IPS-20b (cell line): Measurements from ENCODE around the gene TGFBR3L.
A peak's percentile ranks its signal among the peaks of the same experiment; 100 is the strongest.

Experiments
- H3K27ac ChIP-seq: one replicate; pipeline ENCODE4 v1.5.1; 2013; ENCODE audit warnings: low read length
- H3K27me3 ChIP-seq: 2 replicates; pipeline ENCODE4 v1.6.1; 2013; ENCODE audit warnings: mild to moderate bottlenecking, low read length, inconsistent platforms; ENCODE audit not compliant: insufficient read depth
- H3K36me3 ChIP-seq: 2 replicates; pipeline ENCODE4 v1.6.1; 2013; ENCODE audit warnings: low read depth, mild to moderate bottlenecking, inconsistent platforms, low read length, moderate library complexity; ENCODE audit not compliant: insufficient read depth
- H3K4me1 ChIP-seq: 2 replicates; pipeline ENCODE4 v1.6.1; 2013; ENCODE audit warnings: mild to moderate bottlenecking, control low read depth, inconsistent platforms, low read length, moderate library complexity; ENCODE audit not compliant: insufficient read depth
- H3K4me3 ChIP-seq: 2 replicates; pipeline ENCODE4 v1.5.1; 2013; ENCODE audit warnings: mild to moderate bottlenecking, low read length, inconsistent platforms
- H3K9ac ChIP-seq: 2 replicates; pipeline ENCODE4 v1.6.1; 2013; ENCODE audit warnings: low read depth, mild to moderate bottlenecking, inconsistent platforms, low read length, moderate library complexity
- H3K9me3 ChIP-seq: 2 replicates; pipeline ENCODE4 v1.6.1; 2013; ENCODE audit warnings: mild to moderate bottlenecking, low read depth, low read length, inconsistent platforms; ENCODE audit not compliant: insufficient read depth

The TGFBR3L gene

GRCh38 chr19:7908078-7908699 is 6.4 kb upstream of the TGFBR3L start:
- Histone ChIP-seq H3K4me3 (no peak overlapping the region), H3K36me3 (peaks cover 24% of the 10 kb centered on the region), H3K27me3 (no peaks in the 10 kb centered on the region), H3K4me1 (peaks cover 7% of the 10 kb centered on the region), H3K27ac (no peak overlapping the region), H3K9ac (no peak overlapping the region), H3K9me3 (no peaks in the 10 kb centered on the region)

DNA sequence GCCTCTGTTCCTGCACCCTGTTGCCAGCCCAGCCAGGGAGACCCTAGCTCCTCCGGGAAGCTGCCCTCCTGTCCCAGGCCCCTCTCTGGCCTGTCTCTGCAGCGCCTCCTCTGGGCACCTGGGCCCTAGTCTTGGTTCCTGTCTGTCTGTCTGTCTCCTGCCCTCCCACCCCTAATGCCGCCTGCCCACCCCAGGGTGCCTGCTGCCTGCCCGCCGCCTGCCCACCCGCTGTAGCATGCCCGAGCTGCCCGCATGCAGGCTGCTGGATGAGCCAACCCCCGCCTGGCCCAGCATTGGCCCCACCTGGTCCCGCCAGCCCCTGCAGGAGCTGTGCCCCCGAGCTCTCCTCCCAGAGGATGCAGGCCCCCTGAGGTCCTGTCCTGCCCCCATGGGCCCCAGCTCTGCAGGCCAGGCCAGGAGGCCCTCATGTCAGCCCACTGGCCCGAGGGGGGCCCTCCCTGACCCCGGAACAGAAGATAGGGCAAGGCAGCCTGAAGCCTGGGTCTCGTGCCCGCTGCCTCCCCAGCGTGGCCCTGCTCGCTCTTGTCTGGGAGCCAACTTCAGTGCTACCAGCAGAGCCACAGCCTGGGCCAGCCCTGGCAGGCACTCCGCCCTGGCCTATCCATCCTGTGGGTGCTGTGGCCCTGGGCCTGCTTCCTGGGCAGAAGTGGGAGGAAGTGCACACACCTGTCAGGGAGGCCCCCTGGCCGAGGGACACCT is 5.7 kb upstream of the TGFBR3L start:
- no peaks in the 10 kb centered on the region for H3K9me3 ChIP-seq
- H3K27me3 ChIP-seq = no peaks in the 10 kb centered on the region; the same call in 1 of the 2 replicates
- H3K4me1 ChIP-seq = peaks cover 7% of the 10 kb centered on the region
- no peak overlapping the region for H3K9ac ChIP-seq
- no peak overlapping the region for H3K4me3 ChIP-seq
- no peak overlapping the region for H3K27ac ChIP-seq
- peaks cover 24% of the 10 kb centered on the region for H3K36me3 ChIP-seq

DNA sequence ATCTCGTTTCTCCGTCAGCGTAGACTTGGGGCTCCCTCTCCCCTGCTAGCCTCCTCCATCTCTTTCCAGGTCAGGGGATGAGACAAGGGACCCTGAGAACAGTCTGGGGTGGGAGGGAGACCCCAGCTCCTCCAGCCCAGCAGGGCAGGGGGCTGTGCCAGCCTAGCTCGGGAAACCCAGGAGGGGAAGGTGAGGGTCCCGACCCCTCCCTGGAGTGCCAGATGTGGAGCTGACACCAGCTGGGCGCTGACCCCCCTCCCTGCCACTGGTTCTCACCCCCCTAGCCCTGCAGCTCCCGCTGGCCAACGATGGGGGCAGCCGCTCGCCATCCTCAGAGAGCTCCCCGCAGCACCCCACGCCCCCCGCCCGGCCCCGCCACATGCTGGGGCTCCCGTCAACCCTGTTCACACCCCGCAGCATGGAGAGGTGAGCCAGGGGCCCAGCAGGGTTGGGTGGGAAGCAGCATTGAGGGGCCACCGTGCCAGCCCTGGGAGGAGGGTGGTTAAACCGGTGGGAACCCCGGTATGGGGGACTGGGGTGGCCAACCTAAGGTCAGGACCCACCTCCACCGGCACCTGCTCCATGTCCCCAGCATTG is 5.1 kb upstream of the TGFBR3L start:
- H3K4me1 ChIP-seq = peaks cover 6% of the 10 kb centered on the region
- H3K27me3 ChIP-seq = peaks cover 4% of the 10 kb centered on the region
- H3K27ac ChIP-seq = no peak overlapping the region
- H3K36me3 ChIP-seq = peaks cover 24% of the 10 kb centered on the region
- H3K9me3 ChIP-seq = no peaks in the 10 kb centered on the region
- H3K4me3 ChIP-seq = no peak overlapping the region
- H3K9ac ChIP-seq = no peak overlapping the region

GRCh38 chr19:7910321-7911161 is 4.1 kb upstream of the TGFBR3L start:
- Histone ChIP-seq H3K9ac (no peak overlapping the region), H3K27me3 (peaks cover 14% of the 10 kb centered on the region), H3K36me3 (peaks cover 24% of the 10 kb centered on the region), H3K4me3 (no peak overlapping the region), H3K4me1 (no peaks in the 10 kb centered on the region), H3K9me3 (no peaks in the 10 kb centered on the region), H3K27ac (no peak overlapping the region)

GRCh38 chr19:7911508-7912143 is 3.0 kb upstream of the TGFBR3L start:
- peaks cover 20% of the 10 kb centered on the region for H3K36me3 ChIP-seq
- H3K4me3 ChIP-seq = no peak overlapping the region
- H3K9me3 ChIP-seq = no peaks in the 10 kb centered on the region
- H3K9ac ChIP-seq = no peak overlapping the region
- peaks cover 25% of the 10 kb centered on the region for H3K27me3 ChIP-seq
- no peak overlapping the region for H3K27ac ChIP-seq
- no peaks in the 10 kb centered on the region for H3K4me1 ChIP-seq

GRCh38 chr19:7912144-7912696 is 2.4 kb upstream of the TGFBR3L start:
- Histone ChIP-seq H3K27me3 (peaks cover 31% of the 10 kb centered on the region), H3K4me1 (no peaks in the 10 kb centered on the region), H3K4me3 (no peak overlapping the region), H3K27ac (no peak overlapping the region), H3K9me3 (no peaks in the 10 kb centered on the region), H3K9ac (no peak overlapping the region), H3K36me3 (peaks cover 20% of the 10 kb centered on the region)

DNA sequence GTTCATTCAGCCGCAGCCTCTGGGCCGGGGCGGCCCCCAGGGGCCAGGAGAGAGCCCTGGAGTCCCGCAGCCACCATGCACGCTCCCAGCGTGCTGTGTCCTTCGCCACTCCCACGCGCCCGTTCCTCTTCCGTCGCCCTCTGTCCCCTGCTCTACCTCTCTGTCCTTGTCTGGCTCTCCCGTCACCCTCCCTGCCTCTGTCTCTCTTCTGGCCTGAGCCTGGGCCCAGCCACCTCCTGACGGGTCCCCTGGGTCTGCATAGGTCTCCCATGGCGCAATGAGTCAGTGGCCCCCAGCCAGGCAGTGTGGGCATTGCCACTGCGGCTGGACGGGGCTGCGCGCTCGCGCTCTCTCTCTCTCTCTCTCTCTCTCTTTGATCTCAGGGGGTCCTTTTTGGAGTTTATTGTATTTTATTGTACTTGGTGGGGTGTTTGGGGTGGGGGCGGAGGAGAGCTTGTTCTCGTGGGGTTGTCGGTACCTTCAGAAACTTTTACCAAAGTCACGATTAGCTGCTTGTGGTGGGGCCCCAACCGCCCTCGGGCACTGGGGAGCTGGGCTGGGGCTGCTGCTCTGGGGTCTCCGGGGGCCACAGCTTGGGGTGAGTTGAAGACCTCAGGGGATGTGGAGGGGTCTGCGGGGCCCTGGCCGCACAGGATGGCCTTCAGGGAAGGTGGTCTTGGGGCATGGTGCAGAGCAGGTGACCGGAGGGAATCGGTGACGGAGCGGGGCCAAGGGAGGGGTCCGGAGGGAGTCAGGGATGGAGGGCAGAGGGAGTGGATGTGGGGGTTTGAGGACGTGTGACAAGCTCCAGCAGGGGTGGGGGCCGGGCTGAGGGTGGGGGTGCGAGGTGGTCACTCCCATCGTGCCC is 1.7 kb upstream of the TGFBR3L start:
- Histone ChIP-seq H3K4me3 (no peak overlapping the region), H3K27me3 (peaks cover 38% of the 10 kb centered on the region), H3K36me3 (peaks cover 20% of the 10 kb centered on the region), H3K9me3 (no peaks in the 10 kb centered on the region), H3K4me1 (no peaks in the 10 kb centered on the region), H3K9ac (no peak overlapping the region), H3K27ac (no peak overlapping the region)

DNA sequence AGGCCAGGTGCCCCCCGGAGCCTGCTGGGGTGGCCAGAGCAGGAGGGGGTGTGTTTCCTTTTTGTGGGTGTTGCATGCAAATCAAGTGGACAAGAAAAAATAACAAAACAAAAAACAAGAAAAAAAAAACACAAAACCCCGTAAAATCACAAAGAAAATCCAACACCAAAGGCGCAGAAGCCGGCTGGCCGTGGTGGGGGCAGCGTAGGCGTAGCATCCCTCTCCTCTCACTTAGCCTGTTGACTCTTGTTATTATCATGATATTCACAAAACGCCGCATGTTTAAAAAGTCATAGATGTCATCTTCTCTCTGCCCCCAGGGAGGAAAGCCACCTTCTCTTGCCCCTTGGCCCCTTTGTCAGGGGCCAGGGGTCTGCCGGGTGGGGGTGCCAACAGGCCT is 978 bp upstream of the TGFBR3L start:
- H3K9ac ChIP-seq = no peak overlapping the region
- H3K4me3 ChIP-seq = no peak overlapping the region
- H3K27me3 ChIP-seq = peaks cover 45% of the 10 kb centered on the region
- no peaks in the 10 kb centered on the region for H3K9me3 ChIP-seq
- no peaks in the 10 kb centered on the region for H3K4me1 ChIP-seq
- peaks cover 20% of the 10 kb centered on the region for H3K36me3 ChIP-seq
- H3K27ac ChIP-seq = no peak overlapping the region

GRCh38 chr19:7914099-7914498 is 531 bp upstream of the TGFBR3L start:
- peaks cover 50% of the 10 kb centered on the region for H3K27me3 ChIP-seq
- H3K9me3 ChIP-seq = no peaks in the 10 kb centered on the region
- H3K27ac ChIP-seq = no peak overlapping the region
- H3K4me3 ChIP-seq = no peak overlapping the region
- H3K9ac ChIP-seq = no peak overlapping the region
- H3K4me1 ChIP-seq = no peaks in the 10 kb centered on the region
- H3K36me3 ChIP-seq = peaks cover 20% of the 10 kb centered on the region

GRCh38 chr19:7915250-7916102 is 846 bp downstream of the TGFBR3L start:
- Histone ChIP-seq H3K4me3 (peak overlapping the region; percentile 47; the same call in 1 of the 2 replicates), H3K9me3 (no peaks in the 10 kb centered on the region), H3K4me1 (no peaks in the 10 kb centered on the region; the same call in 1 of the 2 replicates), H3K9ac (no peak overlapping the region), H3K27me3 (peaks cover 52% of the 10 kb centered on the region), H3K27ac (no peak overlapping the region), H3K36me3 (peaks cover 16% of the 10 kb centered on the region)
